HG02571 (cell line): Measurements from ENCODE around the gene PDE2A.
"Not testable (repeated sequence)": the region's sequence is repeated elsewhere in the genome, so short reads cannot be mapped to it uniquely, and the experiment has no call there.

Experiments used
- ATAC-seq: cut with Tn5 transposase; IDR thresholded peaks from one replicate; pipeline ENCODE4 v1.9.1; 2021; ENCODE audit warnings: mild to moderate bottlenecking, moderate library complexity; ENCODE audit not compliant: unreplicated experiment

Gene PDE2A

GRCh38 chr11:72578991-72579815, 95.0 kb downstream of the PDE2A start:
- ATAC-seq: no peak

DNA sequence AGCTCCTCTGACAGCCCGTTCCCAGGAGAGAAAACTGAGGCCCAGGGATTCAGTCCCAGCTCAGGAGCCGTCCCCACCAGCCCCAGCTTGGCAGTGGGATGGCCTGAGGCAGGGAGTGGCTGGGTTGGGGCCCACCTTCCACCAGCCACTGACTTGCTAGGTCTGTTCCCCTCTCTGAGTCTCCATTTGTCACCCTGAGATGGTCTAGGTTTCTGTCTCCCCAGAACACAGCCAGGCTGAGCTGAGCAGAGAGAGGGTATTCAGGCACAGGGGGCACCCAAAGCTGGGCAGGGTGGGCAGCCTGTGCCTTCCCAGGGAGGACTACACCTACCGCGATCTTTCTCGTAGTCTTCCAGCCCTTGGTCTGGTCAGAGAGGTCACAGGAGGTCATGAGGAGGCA, 95.7 kb downstream of the PDE2A start:
- ATAC-seq: no peak

DNA sequence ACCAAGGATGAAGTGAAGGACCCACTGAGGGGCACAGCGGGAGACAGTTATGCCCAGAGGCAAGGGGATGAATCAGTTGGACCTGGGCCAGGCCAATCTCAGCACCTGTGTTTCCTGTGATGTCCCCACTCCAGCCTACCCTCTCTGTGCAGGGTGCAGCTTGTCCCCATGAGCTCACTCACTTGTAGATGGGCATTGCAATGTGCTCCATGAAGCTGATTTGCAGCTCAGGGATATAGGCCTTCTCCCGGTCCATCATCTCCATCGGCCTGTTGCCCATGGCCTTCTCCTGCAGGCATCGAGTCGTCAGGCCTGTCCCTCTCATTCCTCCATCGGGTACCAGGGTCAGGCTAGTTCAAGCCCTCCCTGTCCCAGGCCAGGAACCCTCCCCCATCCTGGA, 96.2 kb downstream of the PDE2A start:
- no peak for ATAC-seq

GRCh38 chr11:72577271-72577721, 96.9 kb downstream of the PDE2A start:
- no peak for ATAC-seq

DNA sequence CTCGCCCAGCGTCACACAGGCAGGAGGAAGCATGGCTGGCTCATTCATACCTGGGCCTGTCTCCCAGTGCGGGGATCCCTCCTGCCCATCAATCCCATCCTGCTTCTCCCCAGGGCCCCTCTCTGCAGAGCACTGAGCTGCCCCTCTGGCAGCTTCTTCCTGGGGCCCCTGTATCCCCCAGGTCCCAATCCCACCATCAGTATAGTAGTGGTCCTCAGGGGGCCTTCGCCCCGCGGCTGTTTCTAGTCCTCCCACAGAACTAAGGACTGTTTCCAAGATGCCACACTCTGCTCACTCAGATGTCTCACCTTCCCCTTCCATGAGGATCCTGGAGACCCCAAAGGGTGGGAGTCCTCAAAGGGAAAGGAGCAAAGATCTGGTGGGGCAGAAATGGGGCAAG, 97.6 kb downstream of the PDE2A start:
- ATAC-seq: no peak

GRCh38 chr11:72576243-72576595, 98.0 kb downstream of the PDE2A start:
- no peak for ATAC-seq

GRCh38 chr11:72575533-72576242, 98.5 kb downstream of the PDE2A start:
- no peak for ATAC-seq

DNA sequence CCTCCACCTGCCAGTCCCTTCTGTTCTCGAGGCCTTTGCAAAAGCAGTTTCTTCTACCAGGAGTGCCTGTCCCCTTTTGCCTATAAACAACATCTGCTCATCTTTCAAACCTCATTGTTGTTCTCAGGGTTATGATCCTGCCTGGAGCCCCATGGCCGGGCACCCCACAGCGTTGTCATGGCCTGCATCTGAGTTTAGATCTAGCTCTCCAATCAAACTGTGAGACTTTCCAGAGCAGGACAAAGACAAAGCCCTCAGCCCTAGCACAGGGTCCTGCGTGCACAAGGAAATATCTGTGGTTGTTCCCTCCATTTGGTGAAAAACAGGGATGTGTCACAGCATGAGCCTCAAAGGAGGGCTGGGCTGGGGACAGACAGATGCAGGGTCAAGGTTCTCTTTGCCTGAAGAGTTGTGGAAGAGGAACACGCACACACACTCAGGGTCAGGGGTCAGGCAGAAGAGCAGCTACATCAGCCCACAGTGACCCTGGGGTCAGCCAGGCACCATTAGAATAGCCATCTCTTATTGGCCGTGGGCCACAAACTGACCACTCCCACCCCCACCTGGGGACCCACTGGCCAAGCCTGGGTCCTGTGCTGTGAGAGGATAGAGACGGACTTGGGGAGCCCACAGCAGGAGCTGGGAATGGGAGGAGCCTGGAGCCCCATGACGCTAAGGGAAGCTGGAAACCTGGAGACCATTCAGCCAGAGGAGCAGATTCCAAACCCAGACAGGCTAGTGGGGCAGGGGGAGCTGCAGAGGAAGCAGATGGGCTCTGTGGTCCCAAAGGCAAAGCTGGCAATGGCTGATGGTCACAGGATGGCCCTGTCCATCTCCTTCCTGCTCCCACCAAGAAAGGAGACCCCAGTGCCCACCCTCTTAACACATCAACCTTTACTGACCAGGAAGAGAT, 99.4 kb downstream of the PDE2A start:
- no peak for ATAC-seq

DNA sequence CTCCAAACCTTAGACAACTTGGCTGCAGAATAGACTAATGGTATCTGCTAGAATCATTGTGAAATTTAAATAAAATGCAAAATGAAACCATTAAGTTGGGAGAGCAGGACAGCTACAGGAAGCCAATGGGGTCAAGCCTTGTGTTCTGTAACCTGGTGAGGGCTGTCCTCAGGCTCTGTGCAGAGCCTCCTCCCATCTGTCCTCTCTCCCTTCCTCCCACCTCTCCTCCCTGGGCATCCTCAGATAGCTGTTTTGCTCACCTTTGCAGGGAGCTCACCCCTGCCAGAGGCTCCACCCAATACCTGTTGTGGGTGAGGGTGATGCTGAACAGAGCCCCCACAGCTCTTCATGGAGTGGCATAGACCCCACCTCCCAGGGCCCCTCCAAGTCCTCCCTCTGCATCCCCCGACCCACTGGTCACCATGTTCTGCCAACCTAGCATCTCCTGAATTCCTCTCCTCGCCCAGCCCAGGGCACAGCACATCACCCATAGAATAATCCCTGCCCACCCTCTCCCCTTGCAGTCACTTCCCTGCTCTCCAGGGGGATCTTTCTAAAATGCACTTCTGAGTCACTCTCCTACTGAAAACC, 100.3 kb downstream of the PDE2A start:
- ATAC-seq: no peak

DNA sequence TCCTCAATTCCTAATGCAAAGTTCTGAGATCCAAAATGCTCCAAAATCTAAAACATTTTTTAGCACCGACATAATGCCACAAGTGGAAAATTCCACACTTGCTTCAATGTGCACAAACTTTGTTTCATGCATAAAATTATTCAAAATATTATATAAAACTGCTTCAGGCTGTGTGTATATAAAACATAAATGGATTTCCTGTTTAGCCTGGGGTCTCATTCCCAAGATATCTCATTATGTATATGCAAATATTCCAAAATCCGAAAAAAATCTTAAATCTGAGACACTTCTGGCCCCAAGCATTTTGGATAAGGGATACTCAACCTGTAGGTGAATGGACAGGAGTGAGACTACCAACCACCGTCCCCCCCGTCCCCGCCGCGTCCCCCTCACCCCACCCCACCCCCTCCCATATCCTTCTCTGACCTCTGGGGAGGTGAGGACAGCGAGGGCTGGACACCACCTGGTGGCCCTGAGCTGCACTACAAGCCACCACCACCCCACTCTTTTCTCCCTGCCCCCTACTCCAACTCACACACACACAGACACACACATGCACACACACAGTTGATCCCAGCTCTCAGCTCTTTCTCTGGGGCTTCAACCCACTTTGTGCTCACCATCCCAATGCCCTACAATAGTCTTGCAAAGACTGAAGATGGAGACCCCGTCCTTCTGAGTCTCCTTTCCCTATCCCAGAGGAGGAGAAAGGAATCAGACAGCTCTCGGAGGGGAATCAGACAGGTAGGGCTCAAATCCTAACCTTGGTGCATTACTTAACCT, 101.0 kb downstream of the PDE2A start:
- no peak for ATAC-seq

GRCh38 chr11:72572540-72572939, 101.7 kb downstream of the PDE2A start:
- not testable (repeated sequence) for ATAC-seq

DNA sequence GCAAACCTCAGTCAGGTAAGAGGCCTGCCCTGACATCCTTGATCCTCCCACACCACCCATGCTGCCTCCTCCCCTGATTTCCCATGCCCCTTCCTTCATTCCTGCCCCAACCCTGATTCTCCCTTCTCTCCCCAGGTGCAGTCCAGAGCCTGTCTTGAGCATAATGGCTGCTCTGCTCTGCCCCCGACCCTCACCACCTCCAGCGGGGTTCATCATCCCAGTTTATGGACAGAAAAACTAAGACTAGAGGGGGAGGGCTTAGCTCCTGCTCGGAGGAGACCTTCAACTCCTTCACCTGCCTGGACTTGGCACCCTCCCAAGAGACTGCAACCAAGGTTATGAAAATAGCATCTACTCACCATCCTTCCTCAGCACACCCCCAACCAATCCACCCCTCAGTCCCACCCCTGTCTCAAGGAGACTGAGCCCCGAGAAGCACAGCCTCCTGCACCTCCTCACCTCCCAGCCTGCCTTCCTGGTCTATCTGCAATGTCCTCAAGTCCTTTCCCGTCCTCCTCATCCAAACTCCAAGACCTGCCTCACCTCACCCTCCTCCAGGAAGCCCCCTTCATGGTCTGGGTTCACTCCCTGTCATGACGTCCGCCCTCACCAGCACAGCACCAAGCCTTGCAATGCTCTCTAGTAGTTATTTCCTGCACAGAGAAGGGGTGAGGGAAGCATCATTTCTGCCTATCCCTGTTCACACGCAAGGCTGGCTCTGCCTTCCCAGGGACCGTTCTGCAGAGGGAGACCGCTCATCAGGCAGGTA, 103.1 kb downstream of the PDE2A start:
- no peak for ATAC-seq

GRCh38 chr11:72569966-72570892, 104.0 kb downstream of the PDE2A start:
- no peak for ATAC-seq

- ATAC-seq: no peak
Measured at GRCh38 chr11:72568861-72569260, 105.4 kb downstream of the PDE2A start.

DNA sequence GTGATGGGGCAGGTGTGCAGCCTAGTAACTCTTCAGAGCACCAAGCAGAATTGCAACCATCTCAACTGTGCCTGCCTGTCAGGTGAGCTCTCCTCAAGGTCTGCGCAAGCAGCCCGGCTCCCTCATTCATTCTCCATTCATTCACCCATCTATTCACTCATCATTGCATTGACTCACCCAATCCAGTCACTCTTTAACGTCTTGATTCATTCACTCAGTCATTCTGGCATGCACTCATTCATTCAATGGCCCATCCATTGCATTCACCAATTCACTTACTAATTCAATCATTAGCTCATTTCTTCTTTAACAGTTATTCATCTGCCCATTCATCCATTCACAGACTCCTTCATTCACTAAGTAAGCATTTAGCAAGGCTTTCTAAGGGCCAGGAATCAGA, 111.8 kb downstream of the PDE2A start:
- ATAC-seq: no peak

DNA sequence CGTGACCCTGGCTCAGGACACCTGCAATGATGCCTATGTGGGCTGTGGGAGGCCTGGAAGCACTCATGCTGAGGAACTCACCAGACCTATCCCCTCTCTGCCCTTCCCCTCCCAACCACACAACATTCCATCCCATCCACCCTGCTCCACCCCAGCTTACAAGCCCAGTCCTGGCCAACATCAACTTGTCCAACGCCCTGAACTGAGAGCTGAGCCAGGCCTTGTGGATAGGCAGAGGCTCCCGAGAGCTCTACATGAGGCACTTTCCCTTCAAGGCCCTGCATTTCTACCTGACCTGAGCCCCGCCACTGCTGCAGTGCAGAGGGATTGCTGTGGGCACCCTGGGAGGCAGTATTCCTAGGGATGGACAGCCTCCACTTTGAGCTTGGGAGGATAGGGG, 112.4 kb downstream of the PDE2A start:
- ATAC-seq: no peak

DNA sequence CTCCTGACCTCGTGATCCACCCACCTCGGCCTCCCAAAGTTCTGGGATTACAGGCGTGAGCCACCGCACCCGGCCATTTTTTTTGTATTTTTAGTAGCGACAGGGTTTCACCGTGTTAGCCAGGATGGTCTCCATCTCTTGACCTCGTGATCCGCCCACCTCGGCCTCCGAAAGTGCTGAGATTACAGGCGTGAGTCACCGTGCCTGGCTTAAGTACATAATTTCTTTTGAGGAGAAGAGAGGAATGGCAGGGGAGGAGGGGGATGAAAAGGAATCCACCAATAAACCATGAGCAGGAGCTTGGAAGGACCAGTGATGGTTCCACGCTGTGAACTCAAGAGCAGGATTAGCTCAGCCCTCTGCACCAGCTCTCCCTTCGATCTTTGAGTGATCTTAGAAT, 113.4 kb downstream of the PDE2A start:
- ATAC-seq: not testable (repeated sequence)

DNA sequence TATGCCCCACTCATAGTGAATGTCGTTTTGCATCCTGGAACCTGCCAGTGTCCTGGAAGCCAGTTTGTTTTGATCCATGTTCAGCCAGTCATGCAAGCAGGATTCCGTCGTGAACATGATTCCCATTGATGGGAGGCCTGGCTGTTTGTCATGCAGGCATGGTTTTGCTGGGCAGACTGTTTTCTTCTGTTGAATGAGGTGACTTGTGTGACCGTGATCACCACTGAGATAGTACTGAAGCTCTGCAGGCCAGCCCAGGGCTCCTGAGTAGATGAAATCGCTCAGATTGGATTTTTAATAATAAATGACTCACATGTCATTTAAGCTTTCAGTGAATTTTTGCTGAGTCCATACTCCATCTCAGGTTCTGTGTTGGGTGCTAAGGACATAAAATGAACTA, 117.8 kb downstream of the PDE2A start:
- no peak for ATAC-seq
